Lung (tissue), 12 donors: ENCODE measurements around the gene XCL2. TPM values are rescaled to one million over a fixed set of nuclear protein-coding genes. Genes with fewer than 3 reads are reported as not detected.
A peak's percentile ranks its signal among the peaks of the same experiment; 100 is the strongest.
"Not testable (repeated sequence)": the region's sequence is repeated elsewhere in the genome, so short reads cannot be mapped to it uniquely, and the experiment has no call there.

Source experiments
- ATAC-seq: fragments of 200-7000 bp; cut with Tn5 transposase; one replicate; pipeline ENCODE4 v1.9.1; 2020; ENCODE audit warnings: moderate number of reproducible peaks; ENCODE audit not compliant: insufficient read depth, low FRiP score
- DNase-seq, 3 donors: peaks; one replicate each; pipeline ENCODE4 v3.0.0-alpha.2; 2013 to 2017
- H3K27ac ChIP-seq, 2 donors: one replicate each; pipeline ENCODE4 v1.5.1; 2013; ENCODE audit warnings: mild to moderate bottlenecking in 2 of 2, moderate library complexity in 2 of 2, control low read depth in 1 of 2, inconsistent platforms in 1 of 2, low read depth in 1 of 2, low read length in 1 of 2
- H3K27me3 ChIP-seq, 3 donors: one replicate each; pipeline ENCODE4 v1.5.1; 2013; ENCODE audit warnings: low read length in 2 of 3; ENCODE audit not compliant: control insufficient read depth in 3 of 3, insufficient read depth in 3 of 3
- H3K36me3 ChIP-seq, 4 donors: one replicate each; pipeline ENCODE4 v1.5.1; 2013; ENCODE audit warnings: low read length in 4 of 4, mild to moderate bottlenecking in 1 of 4, moderate library complexity in 1 of 4; ENCODE audit not compliant: control insufficient read depth in 4 of 4, insufficient read depth in 4 of 4
- H3K4me1 ChIP-seq, 5 donors: one replicate each; pipeline ENCODE4 v1.5.1; 2013; ENCODE audit warnings: low read length in 5 of 5, mild to moderate bottlenecking in 2 of 5, moderate library complexity in 1 of 5; ENCODE audit not compliant: control insufficient read depth in 5 of 5, insufficient read depth in 5 of 5
- H3K4me3 ChIP-seq: one replicate; pipeline ENCODE4 v1.5.1; 2013; ENCODE audit warnings: mild to moderate bottlenecking, control low read depth, moderate library complexity
- H3K9ac ChIP-seq, 2 donors: one replicate each; pipeline ENCODE4 v1.5.1; 2013; ENCODE audit warnings: low read length in 2 of 2, control low read depth in 1 of 2; ENCODE audit not compliant: insufficient read depth in 1 of 2
- H3K9me3 ChIP-seq, 4 donors: one replicate each; pipeline ENCODE4 v1.5.1; 2013; ENCODE audit warnings: low read length in 3 of 4, mild to moderate bottlenecking in 1 of 4, moderate library complexity in 1 of 4; ENCODE audit not compliant: control insufficient read depth in 4 of 4, insufficient read depth in 3 of 4
- WGBS, 2 donors: extraction: QIAGEN DNeasy Blood & Tissue Kit; methylation state at CpG; one replicate each; pipeline ENCODE4 v1.1.7; 2013; 5-methylcytosine and 5-hydroxymethylcytosine counted together
- polyA plus RNA-seq, 2 donors: library from polyadenylated mRNA; stranded (reverse); fragments of 200-250 nt; gene quantifications; one replicate each; pipeline ENCODE4 v1.2.1, GENCODE V29; 2013
- total RNA-seq, 2 donors: library from RNA; depleted of rRNA in 1 of 2; stranded (reverse); fragments of >200 nt in 1 of 2; gene quantifications; one replicate each; pipeline ENCODE4 v1.2.1, GENCODE V29; 2014 to 2021
- TF ChIP-seq, protein P1 (sequence below): IDR thresholded peaks from 2 replicates; pipeline ENCODE4 v1.5.1; 2012; ENCODE audit warnings: mild to moderate bottlenecking; ENCODE audit errors: control extremely low read depth, extremely low read depth
- donor health status: control.
- donor health status: control.
- donor health status: Bipolar disorder and iron deficiency.
- donor health status: healthy.
- donor health status: DM: yes; HTN: yes; CAD: no.

XCL2 gene
- total and polyA plus RNA-seq, 4 donors, result 0.41 to 4.6 (median 0.92) TPM

- not testable (repeated sequence) for H3K9me3 ChIP-seq, H3K27me3 ChIP-seq, H3K4me1 ChIP-seq, ATAC-seq, H3K27ac ChIP-seq, H3K9ac ChIP-seq, H3K4me3 ChIP-seq, H3K36me3 ChIP-seq
- peak in 2 of 3 donors; percentile 10 to 44 for DNase-seq
- WGBS, 2 donors, result 2 to 17% methylated on average over 3 of the region's 4 CpGs
- TF ChIP-seq, protein P1, sequence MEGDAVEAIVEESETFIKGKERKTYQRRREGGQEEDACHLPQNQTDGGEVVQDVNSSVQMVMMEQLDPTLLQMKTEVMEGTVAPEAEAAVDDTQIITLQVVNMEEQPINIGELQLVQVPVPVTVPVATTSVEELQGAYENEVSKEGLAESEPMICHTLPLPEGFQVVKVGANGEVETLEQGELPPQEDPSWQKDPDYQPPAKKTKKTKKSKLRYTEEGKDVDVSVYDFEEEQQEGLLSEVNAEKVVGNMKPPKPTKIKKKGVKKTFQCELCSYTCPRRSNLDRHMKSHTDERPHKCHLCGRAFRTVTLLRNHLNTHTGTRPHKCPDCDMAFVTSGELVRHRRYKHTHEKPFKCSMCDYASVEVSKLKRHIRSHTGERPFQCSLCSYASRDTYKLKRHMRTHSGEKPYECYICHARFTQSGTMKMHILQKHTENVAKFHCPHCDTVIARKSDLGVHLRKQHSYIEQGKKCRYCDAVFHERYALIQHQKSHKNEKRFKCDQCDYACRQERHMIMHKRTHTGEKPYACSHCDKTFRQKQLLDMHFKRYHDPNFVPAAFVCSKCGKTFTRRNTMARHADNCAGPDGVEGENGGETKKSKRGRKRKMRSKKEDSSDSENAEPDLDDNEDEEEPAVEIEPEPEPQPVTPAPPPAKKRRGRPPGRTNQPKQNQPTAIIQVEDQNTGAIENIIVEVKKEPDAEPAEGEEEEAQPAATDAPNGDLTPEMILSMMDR, result peak; percentile 24
Observed at GRCh38 chr1:168574234-168574633, 30.4 kb upstream of the XCL2 start.

DNA sequence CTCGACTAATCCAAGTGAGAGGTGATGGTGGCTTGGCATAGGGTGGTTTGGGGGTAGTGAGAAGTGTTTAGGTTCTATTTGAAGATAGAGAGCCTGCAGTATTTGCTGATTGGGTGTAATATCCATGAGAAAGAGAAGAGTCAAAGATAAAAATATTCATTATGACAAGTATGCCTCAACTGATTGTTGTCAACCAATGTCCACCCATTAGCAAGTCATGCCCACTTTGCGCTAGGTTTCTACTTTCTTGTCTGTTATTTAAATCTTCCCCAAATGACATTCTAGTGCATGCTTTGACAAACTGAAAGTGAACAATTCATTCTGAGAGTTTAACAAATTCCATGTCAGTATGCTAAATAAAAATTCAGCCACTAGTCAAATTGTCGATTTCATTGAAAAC is 28.8 kb upstream of the XCL2 start:
- Histone ChIP-seq H3K36me3 (no peaks in the 10 kb centered on the region), H3K27ac (no peak overlapping the region), H3K4me3 (no peak overlapping the region), H3K9ac (no peak overlapping the region), H3K9me3 (no peaks in the 10 kb centered on the region), H3K27me3 (no peaks in the 10 kb centered on the region), H3K4me1 (no peaks in the 10 kb centered on the region)
- no peak for DNase-seq
- TF ChIP-seq, protein P1, result no peak
- no peak for ATAC-seq
- WGBS, 2 donors, result 92 to 96% methylated on average over 3 of the region's 3 CpGs

DNA sequence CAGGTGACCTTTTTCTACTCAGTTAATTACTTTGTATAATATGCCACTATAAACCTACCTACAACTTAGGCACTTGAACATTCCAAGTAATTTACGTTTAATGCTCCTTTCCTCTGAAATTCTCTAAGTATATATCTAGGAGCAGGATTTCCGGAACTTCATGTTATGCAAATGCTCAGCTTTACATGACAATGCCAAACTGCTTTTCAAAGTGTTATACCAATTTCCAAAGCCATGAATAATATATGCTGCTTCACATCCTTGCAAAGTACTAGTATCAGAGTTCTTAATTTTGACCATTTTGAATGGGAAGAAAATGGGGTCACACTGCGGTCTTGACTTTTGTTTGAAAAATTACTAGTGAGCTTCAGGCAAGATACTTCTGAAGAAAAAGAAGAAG is 26.9 kb upstream of the XCL2 start:
- Histone ChIP-seq H3K4me3 (no peak overlapping the region), H3K27me3 (no peaks in the 10 kb centered on the region), H3K27ac (no peak overlapping the region), H3K9ac (no peak overlapping the region), H3K4me1 (no peaks in the 10 kb centered on the region), H3K36me3 (no peaks in the 10 kb centered on the region), H3K9me3 (no peaks in the 10 kb centered on the region)
- 59 to 62% methylated on average over 3 of the region's 3 CpGs for WGBS, 2 donors
- no peak for DNase-seq
- ATAC-seq, result no peak
- TF ChIP-seq, protein P1, result no peak

DNA sequence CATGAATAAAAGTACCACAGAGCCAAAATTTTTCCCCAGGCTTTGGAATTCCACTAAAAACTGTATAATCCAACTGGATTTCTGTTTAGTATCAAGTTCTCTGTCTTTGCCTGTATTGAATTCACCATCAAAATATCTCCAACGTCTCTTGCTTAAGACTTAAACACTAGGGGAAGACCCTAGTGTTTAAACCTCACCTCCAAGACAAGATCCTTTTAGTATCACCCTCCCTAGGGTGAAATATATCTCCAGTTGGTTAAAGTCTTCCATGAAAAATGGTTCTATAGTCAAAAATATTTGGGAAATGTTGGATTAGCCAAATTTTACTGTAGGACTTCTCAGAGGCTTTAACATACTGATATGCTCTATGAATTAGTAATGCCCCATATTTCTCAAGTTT is 24.5 kb upstream of the XCL2 start:
- H3K27ac ChIP-seq, result no peak overlapping the region
- H3K4me1 ChIP-seq, result no peaks in the 10 kb centered on the region
- no peak overlapping the region for H3K4me3 ChIP-seq
- H3K9ac ChIP-seq, result no peak overlapping the region
- H3K9me3 ChIP-seq, result no peaks in the 10 kb centered on the region
- DNase-seq (no peak), ATAC-seq (no peak)
- H3K27me3 ChIP-seq, result no peaks in the 10 kb centered on the region
- 79 to 87% methylated on average over 1 of the region's 1 CpG for WGBS, 2 donors
- TF ChIP-seq, protein P1, result no peak
- H3K36me3 ChIP-seq, result no peaks in the 10 kb centered on the region
